Ectodermal cell (in vitro differentiated cells): ENCODE results near the gene AK6.
"Not testable (repeated sequence)": the region's sequence is repeated elsewhere in the genome, so short reads cannot be mapped to it uniquely, and the experiment has no call there.

Source experiments
- H3K27ac ChIP-seq: 2 replicates; pipeline ENCODE4 v1.7.0; 2013; ENCODE audit warnings: mild to moderate bottlenecking, low read depth, low read length; ENCODE audit not compliant: insufficient read depth, poor library complexity, severe bottlenecking
- H3K27me3 ChIP-seq: 2 replicates; pipeline ENCODE4 v1.7.0; 2013; ENCODE audit warnings: mild to moderate bottlenecking, low read length; ENCODE audit not compliant: insufficient read depth, control insufficient read depth, poor library complexity, severe bottlenecking
- H3K36me3 ChIP-seq: one replicate; pipeline ENCODE4 v1.7.0; 2013; ENCODE audit warnings: low read length; ENCODE audit not compliant: control insufficient read depth, insufficient read depth
- H3K4me1 ChIP-seq: one replicate; pipeline ENCODE4 v1.7.0; 2013; ENCODE audit warnings: low read length; ENCODE audit not compliant: control insufficient read depth, insufficient read depth
- H3K4me3 ChIP-seq: 2 replicates; pipeline ENCODE4 v1.7.0; 2013; ENCODE audit warnings: low read depth, low read length, control low read depth; ENCODE audit not compliant: insufficient read depth
- H3K9me3 ChIP-seq: 2 replicates; pipeline ENCODE4 v1.7.0; 2013; ENCODE audit warnings: mild to moderate bottlenecking, low read length, moderate library complexity; ENCODE audit not compliant: control insufficient read depth
- WGBS, 2 experiments: methylation state at CpG; one replicate each; pipeline ENCODE4 v1.1.7; 2013; ENCODE audit warnings: missing lambda C conversion rate in 2 of 2; 5-methylcytosine and 5-hydroxymethylcytosine counted together

The AK6 gene

GRCh38 chr5:69372394-69372793, 3.1 kb upstream of the AK6 start:
- Histone ChIP-seq H3K4me1 (no peaks in the 10 kb centered on the region), H3K36me3 (peaks cover 13% of the 10 kb centered on the region), H3K27me3 (no peaks in the 10 kb centered on the region), H3K4me3 (no peak overlapping the region), H3K9me3 (no peaks in the 10 kb centered on the region), H3K27ac (no peak overlapping the region)
- 86 to 96% methylated on average over 5 of the region's 5 CpGs for whole genome bisulfite sequencing, 2 experiments

GRCh38 chr5:69370335-69370734, 1.0 kb upstream of the AK6 start:
- H3K27ac ChIP-seq = not testable (repeated sequence)
- WGBS, 2 experiments = 4 to 6% methylated on average over 16 of the region's 16 CpGs

GRCh38 chr5:69368458-69369339, 621 bp downstream of the AK6 start:
- Histone ChIP-seq H3K27me3 (no peaks in the 10 kb centered on the region), H3K36me3 (peaks cover 9% of the 10 kb centered on the region), H3K4me3 (peak overlapping the region; percentile 92), H3K4me1 (no peaks in the 10 kb centered on the region), H3K9me3 (no peaks in the 10 kb centered on the region), H3K27ac (peak overlapping the region; percentile 99)
- whole genome bisulfite sequencing, 2 experiments = 2 to 3% methylated on average over 38 of the region's 39 CpGs

More at GRCh38 chr5:69370335-69370734, 1.0 kb upstream of the AK6 start:
- peak overlapping the region; percentile 92 for H3K4me3 ChIP-seq
- H3K27me3 ChIP-seq, H3K9me3 ChIP-seq, H3K4me1 ChIP-seq, H3K36me3 ChIP-seq: not testable (repeated sequence)

GRCh38 chr5:69367697-69368279, 1.5 kb downstream of the AK6 start:
- Histone ChIP-seq H3K4me1 (no peaks in the 10 kb centered on the region), H3K27me3 (no peaks in the 10 kb centered on the region), H3K27ac (no peak overlapping the region), H3K36me3 (peaks cover 9% of the 10 kb centered on the region), H3K9me3 (no peaks in the 10 kb centered on the region), H3K4me3 (peak overlapping the region; percentile 92)
- WGBS, 2 experiments = 88 to 92% methylated on average over 11 of the region's 11 CpGs

- Histone ChIP-seq H3K4me3 (no peak overlapping the region), H3K9me3 (no peaks in the 10 kb centered on the region), H3K27ac (no peak overlapping the region), H3K27me3 (no peaks in the 10 kb centered on the region), H3K4me1 (no peaks in the 10 kb centered on the region), H3K36me3 (peaks cover 9% of the 10 kb centered on the region)
- 92 to 95% methylated on average over 3 of the region's 3 CpGs for WGBS, 2 experiments
These were observed 4.5 kb downstream of the AK6 start for GRCh38 chr5:69364850-69365249.

GRCh38 chr5:69364414-69364813, 4.9 kb downstream of the AK6 start:
- H3K4me1 ChIP-seq = no peaks in the 10 kb centered on the region
- WGBS, 2 experiments = 95 to 96% methylated on average over 3 of the region's 3 CpGs
- no peak overlapping the region for H3K27ac ChIP-seq
- no peak overlapping the region for H3K4me3 ChIP-seq
- H3K27me3 ChIP-seq = no peaks in the 10 kb centered on the region
- no peaks in the 10 kb centered on the region for H3K9me3 ChIP-seq
- peaks cover 9% of the 10 kb centered on the region for H3K36me3 ChIP-seq

- H3K4me1 ChIP-seq = no peaks in the 10 kb centered on the region
- H3K27me3 ChIP-seq = no peaks in the 10 kb centered on the region
- 90 to 95% methylated on average over 1 of the region's 1 CpG for WGBS, 2 experiments
- no peaks in the 10 kb centered on the region for H3K9me3 ChIP-seq
- no peak overlapping the region for H3K4me3 ChIP-seq
- H3K36me3 ChIP-seq = peaks cover 5% of the 10 kb centered on the region
- no peak overlapping the region for H3K27ac ChIP-seq
These were observed 8.9 kb downstream of the AK6 start for GRCh38 chr5:69360442-69360841.

GRCh38 chr5:69359699-69360098, 9.6 kb downstream of the AK6 start:
- H3K36me3 ChIP-seq = peaks cover 2% of the 10 kb centered on the region
- no peaks in the 10 kb centered on the region for H3K9me3 ChIP-seq
- H3K27ac ChIP-seq = no peak overlapping the region
- no peaks in the 10 kb centered on the region for H3K27me3 ChIP-seq
- WGBS, 2 experiments = 89 to 97% methylated on average over 3 of the region's 3 CpGs
- no peak overlapping the region for H3K4me3 ChIP-seq
- H3K4me1 ChIP-seq = no peaks in the 10 kb centered on the region

- Histone ChIP-seq H3K9me3 (no peaks in the 10 kb centered on the region), H3K4me1 (no peaks in the 10 kb centered on the region), H3K27me3 (no peaks in the 10 kb centered on the region), H3K4me3 (no peak overlapping the region), H3K27ac (no peak overlapping the region), H3K36me3 (no peaks in the 10 kb centered on the region)
These were observed 18.7 kb downstream of the AK6 start for GRCh38 chr5:69350664-69351063.

GRCh38 chr5:69343083-69343482, 26.2 kb downstream of the AK6 start:
- Histone ChIP-seq H3K36me3 (no peaks in the 10 kb centered on the region), H3K4me1 (no peaks in the 10 kb centered on the region), H3K27ac (no peak overlapping the region), H3K9me3 (no peaks in the 10 kb centered on the region), H3K27me3 (no peaks in the 10 kb centered on the region), H3K4me3 (no peak overlapping the region)
- WGBS, 2 experiments = 82 to 90% methylated on average over 1 of the region's 1 CpG
